K562 (cell line): ENCODE measurements around the gene TUB. TPM values are rescaled to one million over a fixed set of nuclear protein-coding genes. Genes with fewer than 3 reads are reported as not detected.

Source experiments
- ATAC-seq: fragments of 200-7000 bp; cut with Tn5 transposase; 3 replicates; pipeline ENCODE4 v1.9.1; 2020; ENCODE audit warnings: moderate library complexity
- BruUV-seq: library from RNA; stranded (reverse); fragments of 400-500 nt; replicated peaks from 2 replicates; lab custom pipeline; 2021; lab: Mats Ljungman, UMichigan
- CTCF ChIA-PET: fragments of 300-600 bp; formaldehyde crosslinking; extraction: SDS; loops from one replicate; lab custom pipeline; 2021; ENCODE audit warnings: low intra/inter-chr PET ratio; lab: Yijun Ruan, JAX
- POLR2A ChIA-PET: fragments of 300-600, 350-650 bp; sonication (Branson Sonifier 250); formaldehyde crosslinking; extraction: SDS; loops from one replicate; lab custom pipeline; 2021; ENCODE audit warnings: antibody characterized with exemption, inconsistent platforms; lab: Yijun Ruan, JAX
- DNase-seq, 4 experiments: peaks; one replicate each; pipeline versions ENCODE4 v3.0.0 to v3.0.0-alpha.2; 2011 to 2018; ENCODE audit warnings: low spot score in 3 of 4, mixed read lengths in 3 of 4; ENCODE audit errors: extremely low read depth in 1 of 4
- FAIRE-seq: peaks from 2 replicates; lab custom pipeline; 2011; peaks lifted over from hg19 to GRCh38; lab: Jason Lieb, UNC
- H2AFZ ChIP-seq: 2 replicates; pipeline ENCODE4 v1.6.0; 2011; ENCODE audit warnings: low read depth, low read length, control low read depth, inconsistent platforms
- H3K27ac ChIP-seq: fragments of 200-600 bp; 3 replicates; pipeline ENCODE4 v1.8.0; 2011; ENCODE audit warnings: low read depth, mild to moderate bottlenecking, control low read depth, inconsistent platforms, low read length, moderate library complexity, mixed read lengths; ENCODE audit errors: extremely low read depth
- H3K27me3 ChIP-seq, 2 experiments: fragments of 300-600 bp in 1 of 2; 2 replicates in 1 of 2; 3 replicates in 1 of 2; pipeline versions ENCODE4 v1.6.0 to v1.8.0; 2011; ENCODE audit warnings: inconsistent platforms in 2 of 2, low read length in 2 of 2, mild to moderate bottlenecking in 1 of 2, mixed read lengths in 1 of 2, moderate library complexity in 1 of 2; ENCODE audit not compliant: control insufficient read depth in 2 of 2, insufficient read depth in 2 of 2
- H3K36me3 ChIP-seq: fragments of 300-600 bp; 3 replicates; pipeline ENCODE4 v1.8.0; 2011; ENCODE audit warnings: mild to moderate bottlenecking, low read length, inconsistent platforms; ENCODE audit not compliant: control insufficient read depth, insufficient read depth
- H3K4me1 ChIP-seq, 2 experiments: fragments of 200-600 bp in 1 of 2; replicated peaks in 1 of 2; 2 replicates in 1 of 2; 3 replicates in 1 of 2; pipeline versions ENCODE4 v1.5.1 to v1.8.0; 2011; ENCODE audit warnings: inconsistent platforms in 2 of 2, low read length in 2 of 2, mild to moderate bottlenecking in 1 of 2, mixed read lengths in 1 of 2, moderate library complexity in 1 of 2; ENCODE audit not compliant: control insufficient read depth in 2 of 2, insufficient read depth in 2 of 2
- H3K4me2 ChIP-seq: 2 replicates; pipeline ENCODE4 v1.6.1; 2011; ENCODE audit warnings: low read length, control low read depth, inconsistent platforms, mixed read lengths; ENCODE audit not compliant: insufficient read depth
- H3K4me3 ChIP-seq: fragments of 200-600 bp; sonication (generic), shearing (Covaris generic); 2 replicates; pipeline ENCODE4 v1.5.1; 2016; ENCODE audit warnings: control low read depth, inconsistent platforms
- H3K79me2 ChIP-seq: fragments of 200-600 bp; 3 replicates; pipeline ENCODE4 v1.8.0; 2011; ENCODE audit warnings: low read length, inconsistent platforms; ENCODE audit not compliant: control insufficient read depth, insufficient read depth
- H3K9ac ChIP-seq, 2 experiments: 2 replicates each; pipeline versions ENCODE4 v1.6.0 to v1.6.1; 2011; ENCODE audit warnings: low read depth in 2 of 2, low read length in 2 of 2, control low read depth in 1 of 2, inconsistent platforms in 1 of 2, mild to moderate bottlenecking in 1 of 2, mixed read lengths in 1 of 2; ENCODE audit not compliant: insufficient read depth in 1 of 2
- H3K9me1 ChIP-seq: one replicate; pipeline ENCODE4 v1.6.0; 2011; ENCODE audit warnings: inconsistent platforms, mild to moderate bottlenecking, low read length, moderate library complexity; ENCODE audit not compliant: control insufficient read depth, insufficient read depth
- H3K9me3 ChIP-seq: replicated peaks from 2 replicates; pipeline ENCODE4 v1.5.1; 2011; ENCODE audit warnings: low read depth, low read length, inconsistent platforms; ENCODE audit not compliant: control insufficient read depth, insufficient read depth
- H4K20me1 ChIP-seq: replicated peaks from 2 replicates; pipeline ENCODE4 v1.6.1; 2011; ENCODE audit warnings: low read length, inconsistent platforms, mixed read lengths; ENCODE audit not compliant: control insufficient read depth, insufficient read depth
- CEBPG ChIP-seq, 3 experiments: fragments of 200-800 bp in 1 of 3; sonication (Bioruptor generic) in 1 of 3; sonication (generic) in 1 of 3; formaldehyde crosslinking in 1 of 3; IDR thresholded peaks in 2 of 3; conservative IDR thresholded peaks in 1 of 3; 2 replicates each; pipeline versions ENCODE4 v1.6.1 to v1.8.0; 2016 to 2022; ENCODE audit warnings: missing compliant biosample characterization in 2 of 3, missing genetic modification characterization in 2 of 3, mild to moderate bottlenecking in 1 of 3, missing genetic modification reagents in 1 of 3
- FUS ChIP-seq: fragments of 200-400 bp; formaldehyde crosslinking; optimal IDR thresholded peaks from 2 replicates; pipeline ENCODE3; 2017; ENCODE audit warnings: low read depth, low read length
- IRF2 ChIP-seq: sonication (generic); formaldehyde crosslinking; IDR thresholded peaks from 2 replicates; pipeline ENCODE4 v1.8.1; 2022; ENCODE audit warnings: mild to moderate bottlenecking, missing genetic modification reagents
- KDM1A ChIP-seq, 2 experiments: fragments of 450-650 bp; IDR thresholded peaks; 2 replicates each; pipeline ENCODE4 v1.6.1; 2016; ENCODE audit warnings: mild to moderate bottlenecking in 2 of 2
- MAFF ChIP-seq: IDR thresholded peaks from 2 replicates; pipeline ENCODE4 v1.6.1; 2012; ENCODE audit warnings: low read length, improper control_type of control experiment
- PHF21A ChIP-seq: fragments of 450-650 bp; IDR thresholded peaks from 2 replicates; pipeline ENCODE4 v1.6.1; 2017; ENCODE audit warnings: low read depth, borderline replicate concordance
- POLR2G ChIP-seq: fragments of 200-400 bp; formaldehyde crosslinking; IDR thresholded peaks from 2 replicates; pipeline ENCODE4 v1.6.1; 2017; ENCODE audit warnings: low read depth, mild to moderate bottlenecking, antibody characterized with exemption, low read length, moderate library complexity
- SMARCC2 ChIP-seq: fragments of 450-650 bp; IDR thresholded peaks from 2 replicates; pipeline ENCODE4 v1.6.1; 2017; ENCODE audit warnings: antibody characterized with exemption, moderate library complexity, mild to moderate bottlenecking, low read depth
- ZNF444 ChIP-seq: fragments of 250-450 bp; sonication (Bioruptor Pico); IDR thresholded peaks from 2 replicates; pipeline ENCODE4 v1.4.0; 2020; ENCODE audit warnings: mild to moderate bottlenecking, moderate library complexity
- ZNF586 ChIP-seq: fragments of 450-650 bp; formaldehyde crosslinking; conservative IDR thresholded peaks from 2 replicates; pipeline ENCODE4 v1.4.0; 2020; ENCODE audit warnings: mild to moderate bottlenecking, moderate library complexity
- ZNF695 ChIP-seq: fragments of 450-650 bp; formaldehyde crosslinking; IDR thresholded peaks from 2 replicates; pipeline ENCODE4 v1.4.0; 2020; ENCODE audit warnings: mild to moderate bottlenecking, moderate library complexity
- WGBS: fragments of 100-300 bp; shearing (Covaris generic); methylation state at CpG from one replicate; pipeline ENCODE4 v1.1.6; 2016; ENCODE audit warnings: low coverage, mixed read lengths; ENCODE audit not compliant: insufficient coverage; ENCODE audit errors: missing lambda C conversion rate; 5-methylcytosine and 5-hydroxymethylcytosine counted together
- in situ Hi-C: fragments of 300-500 bp; cut with MboI; formaldehyde crosslinking; loops from 4 replicates; pipeline ENCODE4 v1.15.0; 2018; ENCODE audit warnings: inconsistent platforms, mixed read lengths
- intact Hi-C: fragments of 100-400 bp; cut with micrococcal nuclease; formaldehyde crosslinking; loops from 2 replicates; pipeline ENCODE4 v1.14.2; 2022
- polyA plus RNA-seq, 8 experiments: library from polyadenylated mRNA; depleted of rRNA in 4 of 8; stranded (reverse) in 5 of 8; unstranded in 3 of 8; fragments of >200 nt; fragmentation: Nextera tagmentation in 2 of 8; fragmentation: Illumina TruSeq in 1 of 8; extraction: Ambion mirVana in 2 of 8; extraction: Trizol in 1 of 8; gene quantifications; 2 replicates each; pipeline versions ENCODE4 v1.2.1 to v1.2.3, GENCODE V29; 2011 to 2014; ENCODE audit warnings: inconsistent platforms in 1 of 8, missing spikeins in 1 of 8
- total RNA-seq, 7 experiments: library from RNA; depleted of rRNA in 6 of 7; stranded (reverse); fragments of >200 nt in 6 of 7; fragmentation: Illumina TruSeq in 2 of 7; extraction: Trizol in 2 of 7; gene quantifications; 2 replicates each; pipeline versions ENCODE4 v1.2.1 to v1.2.3, GENCODE V29; 2011 to 2021; ENCODE audit warnings: low replicate concordance in 1 of 7
- TF ChIP-seq, protein P1 (sequence below): fragments of 250-450 bp; sonication (Bioruptor Pico); IDR thresholded peaks from 2 replicates; pipeline ENCODE4 v1.5.0; 2022; ENCODE audit warnings: mild to moderate bottlenecking
- TF ChIP-seq, protein P2 (sequence below), 2 experiments: IDR thresholded peaks; 2 replicates each; pipeline ENCODE4 v1.6.1; 2012; ENCODE audit warnings: improper control_type of control experiment in 2 of 2, low read depth in 2 of 2, low read length in 2 of 2, borderline replicate concordance in 1 of 2

Gene TUB
- total and polyA plus RNA-seq, 9 of the 15 experiments (the other 6 are each of a cell fraction or from before 2014, with no cell fraction given), result not detected

DNA sequence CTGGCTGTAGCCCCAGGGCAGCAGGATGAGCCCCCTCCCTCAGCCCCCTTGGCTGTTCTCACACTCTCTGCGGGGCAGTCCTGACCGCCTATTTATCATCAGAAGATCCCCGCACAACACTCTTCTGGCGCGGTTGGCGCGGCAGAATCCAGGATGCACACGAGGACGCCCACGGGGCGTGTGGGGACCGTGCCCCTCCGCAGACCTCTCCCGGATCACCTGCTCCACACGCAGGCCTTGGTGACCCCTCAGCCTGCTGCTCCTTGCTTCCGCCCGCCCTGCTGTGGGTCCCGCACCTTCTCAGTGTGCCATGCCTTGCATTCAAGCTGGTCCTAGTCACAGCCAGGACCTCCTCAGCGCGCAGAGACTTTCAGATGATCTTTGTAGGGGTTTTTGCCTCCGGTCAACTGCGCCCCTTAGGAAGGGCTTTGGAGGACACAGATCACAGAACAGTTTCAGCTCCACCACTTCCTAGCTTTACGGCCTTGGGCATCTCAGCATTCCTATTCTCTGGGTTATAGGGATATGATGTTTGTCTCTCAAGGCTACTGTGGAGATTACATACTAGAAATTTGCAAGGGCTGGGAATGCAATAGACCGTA, 841 bp upstream of the TUB start (continued):
- TF ChIP-seq, protein P1, sequence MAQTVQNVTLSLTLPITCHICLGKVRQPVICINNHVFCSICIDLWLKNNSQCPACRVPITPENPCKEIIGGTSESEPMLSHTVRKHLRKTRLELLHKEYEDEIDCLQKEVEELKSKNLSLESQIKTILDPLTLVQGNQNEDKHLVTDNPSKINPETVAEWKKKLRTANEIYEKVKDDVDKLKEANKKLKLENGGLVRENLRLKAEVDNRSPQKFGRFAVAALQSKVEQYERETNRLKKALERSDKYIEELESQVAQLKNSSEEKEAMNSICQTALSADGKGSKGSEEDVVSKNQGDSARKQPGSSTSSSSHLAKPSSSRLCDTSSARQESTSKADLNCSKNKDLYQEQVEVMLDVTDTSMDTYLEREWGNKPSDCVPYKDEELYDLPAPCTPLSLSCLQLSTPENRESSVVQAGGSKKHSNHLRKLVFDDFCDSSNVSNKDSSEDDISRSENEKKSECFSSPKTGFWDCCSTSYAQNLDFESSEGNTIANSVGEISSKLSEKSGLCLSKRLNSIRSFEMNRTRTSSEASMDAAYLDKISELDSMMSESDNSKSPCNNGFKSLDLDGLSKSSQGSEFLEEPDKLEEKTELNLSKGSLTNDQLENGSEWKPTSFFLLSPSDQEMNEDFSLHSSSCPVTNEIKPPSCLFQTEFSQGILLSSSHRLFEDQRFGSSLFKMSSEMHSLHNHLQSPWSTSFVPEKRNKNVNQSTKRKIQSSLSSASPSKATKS, result no peak
- TF ChIP-seq SMARCC2 (no peak), PHF21A (no peak)
- TF ChIP-seq, all 486 proteins: peak for 0

DNA sequence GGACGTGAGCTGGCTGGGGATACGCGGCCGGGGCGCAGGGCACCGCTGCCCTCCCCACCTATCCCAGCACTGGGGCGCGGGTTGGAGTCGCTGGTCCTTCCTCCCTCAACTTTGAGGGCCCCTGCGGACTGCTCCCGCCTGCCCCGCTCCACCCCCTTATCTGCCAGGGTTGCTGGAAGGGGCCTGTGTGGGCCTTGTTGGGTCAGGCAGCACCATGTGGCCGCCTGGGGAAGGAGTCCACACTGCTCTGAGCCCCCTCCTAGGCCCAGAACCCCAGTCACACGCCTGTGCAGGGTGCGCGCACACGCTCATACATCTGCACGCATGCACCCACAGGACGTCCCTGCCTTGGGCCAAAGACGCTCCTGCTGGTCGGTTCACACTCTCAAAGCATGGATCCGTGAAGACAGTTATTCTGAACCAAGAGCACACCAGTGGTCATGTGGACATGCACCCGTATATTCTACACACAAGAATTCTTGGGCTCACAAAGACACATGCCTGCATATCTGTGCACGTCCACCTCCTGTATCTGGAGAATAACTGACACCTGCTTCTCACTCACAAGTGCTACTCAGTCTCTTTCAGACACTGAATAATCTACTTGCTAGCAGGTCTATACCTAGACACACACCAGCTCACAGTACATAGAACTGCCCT, 710 bp downstream of the TUB start:
- Histone ChIP-seq H3K9ac (no peak overlapping the region), H3K4me1 (no peaks in the 10 kb centered on the region), H3K27me3 (peaks cover 0 to 49% of the 10 kb centered on the region in 2 experiments; a peak in 3 of 5 replicates), H2AFZ (no peak overlapping the region), H3K4me2 (no peak overlapping the region), H3K27ac (no peak overlapping the region), H4K20me1 (no peaks in the 10 kb centered on the region), H3K9me3 (no peaks in the 10 kb centered on the region)
- ChIA-PET POLR2A (interaction anchor here (0.5 to 0.6 kb wide), 2 partner anchors 46 to 223 kb away, joined by 3 to 4 read pairs; no protein-coding TSS in a partner anchor), CTCF (no interaction called here)
- BruUV-seq, result no TSS peak
- ATAC-seq (no peak), DNase-seq (no peak)
- TF ChIP-seq POLR2G, result no peak
- TF ChIP-seq IRF2, result no peak
- no peak for TF ChIP-seq ZNF444 (CRISPR knock-in tag)
- TF ChIP-seq CEBPG (CRISPR knock-in tag; IDR thresholded peaks at IDR 0.05), result no peak
- no peak for TF ChIP-seq CEBPG (tag; conservative IDR thresholded peaks at IDR 0.05 in 1 of 2, IDR thresholded peaks at IDR 0.05 in 1 of 2)
- TF ChIP-seq, protein P2, sequence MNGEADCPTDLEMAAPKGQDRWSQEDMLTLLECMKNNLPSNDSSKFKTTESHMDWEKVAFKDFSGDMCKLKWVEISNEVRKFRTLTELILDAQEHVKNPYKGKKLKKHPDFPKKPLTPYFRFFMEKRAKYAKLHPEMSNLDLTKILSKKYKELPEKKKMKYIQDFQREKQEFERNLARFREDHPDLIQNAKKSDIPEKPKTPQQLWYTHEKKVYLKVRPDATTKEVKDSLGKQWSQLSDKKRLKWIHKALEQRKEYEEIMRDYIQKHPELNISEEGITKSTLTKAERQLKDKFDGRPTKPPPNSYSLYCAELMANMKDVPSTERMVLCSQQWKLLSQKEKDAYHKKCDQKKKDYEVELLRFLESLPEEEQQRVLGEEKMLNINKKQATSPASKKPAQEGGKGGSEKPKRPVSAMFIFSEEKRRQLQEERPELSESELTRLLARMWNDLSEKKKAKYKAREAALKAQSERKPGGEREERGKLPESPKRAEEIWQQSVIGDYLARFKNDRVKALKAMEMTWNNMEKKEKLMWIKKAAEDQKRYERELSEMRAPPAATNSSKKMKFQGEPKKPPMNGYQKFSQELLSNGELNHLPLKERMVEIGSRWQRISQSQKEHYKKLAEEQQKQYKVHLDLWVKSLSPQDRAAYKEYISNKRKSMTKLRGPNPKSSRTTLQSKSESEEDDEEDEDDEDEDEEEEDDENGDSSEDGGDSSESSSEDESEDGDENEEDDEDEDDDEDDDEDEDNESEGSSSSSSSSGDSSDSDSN (IDR thresholded peaks at IDR 0.05; ENCODE audit: borderline replicate concordance in 1 of 2, low read depth in 2 of 2, low read length in 2 of 2), result no peak
- TF ChIP-seq MAFF, result no peak
- no peak for TF ChIP-seq ZNF586
- no peak for TF ChIP-seq FUS
- TF ChIP-seq ZNF695 (CRISPR knock-in tag), result no peak
- no peak for TF ChIP-seq KDM1A (IDR thresholded peaks at IDR 0.05)
- TF ChIP-seq, all 486 proteins: peak for 0
- no peak overlapping the region for H3K4me3 ChIP-seq
- 8% methylated on average over 8 of the region's 24 CpGs for WGBS
- intact Hi-C loops, result no loop called here
- no peak for FAIRE-seq
- H3K79me2 ChIP-seq, result no peaks in the 10 kb centered on the region
- in situ Hi-C loops, result no loop called here
- H3K9me1 ChIP-seq, result no peaks in the 10 kb centered on the region
- H3K36me3 ChIP-seq, result no peaks in the 10 kb centered on the region
